ENCODE results near the gene OSMR. TPM values are rescaled to one million over a fixed set of nuclear protein-coding genes. Genes with fewer than 3 reads are reported as not detected.

Gene OSMR
- total and polyA plus RNA-seq, 9 of the 15 experiments (the other 6 are each of a cell fraction or from before 2014, with no cell fraction given), result 0.18 to 1.7 (median 0.94) TPM

- CTCF ChIA-PET (ENCODE audit: low intra/inter-chr PET ratio), result interaction anchor here (0.6 to 1.0 kb wide), 2 partner anchors 91 to 411 kb away, joined by 3 read pairs; no protein-coding TSS in a partner anchor
- TF ChIP-seq CHD1 (IDR thresholded peaks at IDR 0.05; ENCODE audit: low read length), result no peak
- TF ChIP-seq HNRNPL (IDR thresholded peaks at IDR 0.05; ENCODE audit: low read depth, low read length), result no peak
- no peak for TF ChIP-seq MAX (CRISPR knock-in tag; IDR thresholded peaks at IDR 0.05)
- TF ChIP-seq ZNF224 (CRISPR knock-in tag; IDR thresholded peaks at IDR 0.05), result no peak
- no peak for TF ChIP-seq HDAC2 (IDR thresholded peaks at IDR 0.05)
- TF ChIP-seq FOXM1 (IDR thresholded peaks at IDR 0.05; ENCODE audit: low read depth), result no peak
- TF ChIP-seq FOXM1 (CRISPR knock-in tag; IDR thresholded peaks at IDR 0.05; ENCODE audit: low read depth), result no peak
- TF ChIP-seq ZNF780A (CRISPR knock-in tag; IDR thresholded peaks at IDR 0.05), result no peak
- no peak for TF ChIP-seq ZNF253 (CRISPR knock-in tag; conservative IDR thresholded peaks at IDR 0.05)
- TF ChIP-seq RBM25 (IDR thresholded peaks at IDR 0.05; ENCODE audit: low read depth, low read length, severe bottlenecking), result no peak
- TF ChIP-seq CBX3 (IDR thresholded peaks at IDR 0.05; ENCODE audit: borderline replicate concordance in 1 of 2, low read length in 2 of 2), result no peak
- no peak for TF ChIP-seq ZSCAN32 (CRISPR knock-in tag; IDR thresholded peaks at IDR 0.05)
- no peak for TF ChIP-seq E2F6 (IDR thresholded peaks at IDR 0.05; ENCODE audit: borderline replicate concordance in 1 of 2, extremely low read depth in 1 of 2, insufficient read depth in 1 of 2, insufficient read length in 1 of 2, low read depth in 1 of 2, low read length in 1 of 2, poor library complexity in 1 of 2, severe bottlenecking in 1 of 2)
- TF ChIP-seq, protein P1, sequence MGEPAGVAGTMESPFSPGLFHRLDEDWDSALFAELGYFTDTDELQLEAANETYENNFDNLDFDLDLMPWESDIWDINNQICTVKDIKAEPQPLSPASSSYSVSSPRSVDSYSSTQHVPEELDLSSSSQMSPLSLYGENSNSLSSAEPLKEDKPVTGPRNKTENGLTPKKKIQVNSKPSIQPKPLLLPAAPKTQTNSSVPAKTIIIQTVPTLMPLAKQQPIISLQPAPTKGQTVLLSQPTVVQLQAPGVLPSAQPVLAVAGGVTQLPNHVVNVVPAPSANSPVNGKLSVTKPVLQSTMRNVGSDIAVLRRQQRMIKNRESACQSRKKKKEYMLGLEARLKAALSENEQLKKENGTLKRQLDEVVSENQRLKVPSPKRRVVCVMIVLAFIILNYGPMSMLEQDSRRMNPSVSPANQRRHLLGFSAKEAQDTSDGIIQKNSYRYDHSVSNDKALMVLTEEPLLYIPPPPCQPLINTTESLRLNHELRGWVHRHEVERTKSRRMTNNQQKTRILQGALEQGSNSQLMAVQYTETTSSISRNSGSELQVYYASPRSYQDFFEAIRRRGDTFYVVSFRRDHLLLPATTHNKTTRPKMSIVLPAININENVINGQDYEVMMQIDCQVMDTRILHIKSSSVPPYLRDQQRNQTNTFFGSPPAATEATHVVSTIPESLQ (CRISPR knock-in tag; IDR thresholded peaks at IDR 0.05), result no peak
- no peak for TF ChIP-seq TEAD1 (CRISPR knock-in tag; IDR thresholded peaks at IDR 0.05)
- TF ChIP-seq ZNF23 (CRISPR knock-in tag; IDR thresholded peaks at IDR 0.05), result no peak
- TF ChIP-seq ZNF165 (CRISPR knock-in tag; IDR thresholded peaks at IDR 0.05; ENCODE audit: borderline replicate concordance), result no peak
- TF ChIP-seq FIP1L1 (IDR thresholded peaks at IDR 0.05; ENCODE audit: low read depth, low read length, poor library complexity, severe bottlenecking), result no peak
- no peak for TF ChIP-seq MNT (conservative IDR thresholded peaks at IDR 0.05)
- no peak for TF ChIP-seq ZKSCAN1 (IDR thresholded peaks at IDR 0.05; ENCODE audit: low read depth, low read length)
- 5% methylated on average over 5 of the region's 5 CpGs for WGBS (ENCODE audit: insufficient coverage, low coverage, missing lambda C conversion rate)
- peaks cover 0 to 3% of the 10 kb centered on the region in 2 experiments; a peak in 1 of 5 replicates for H3K4me1 ChIP-seq (replicated peaks in 1 of 2; ENCODE audit: control insufficient read depth in 2 of 2, insufficient read depth in 2 of 2, low read length in 2 of 2)
- no peaks in the 10 kb centered on the region for H3K9me3 ChIP-seq (replicated peaks; ENCODE audit: control insufficient read depth, insufficient read depth, low read depth, low read length)
- H3K36me3 ChIP-seq (ENCODE audit: control insufficient read depth, insufficient read depth, low read length), result no peaks in the 10 kb centered on the region
- no peak overlapping the region for H3K27ac ChIP-seq (ENCODE audit: extremely low read depth, low read depth, low read length)
- H3K27me3 ChIP-seq (ENCODE audit: control insufficient read depth in 2 of 2, insufficient read depth in 2 of 2, low read length in 2 of 2), result no peaks in the 10 kb centered on the region
- H2AFZ ChIP-seq (ENCODE audit: low read depth, low read length), result no peak overlapping the region
- no peak overlapping the region for H3K4me3 ChIP-seq
- no peak overlapping the region for H3K9ac ChIP-seq (ENCODE audit: insufficient read depth in 1 of 2, low read depth in 2 of 2, low read length in 2 of 2)
- no peak overlapping the region for H3K4me2 ChIP-seq (ENCODE audit: insufficient read depth, low read length)
- intact Hi-C loops (cut with micrococcal nuclease), result no loop called here
- FAIRE-seq (no peak), DNase-seq (ENCODE audit: extremely low read depth in 1 of 4, low spot score in 3 of 4) (no peak), ATAC-seq (no peak)
- POLR2A ChIA-PET, result no interaction called here
- H3K79me2 ChIP-seq (ENCODE audit: control insufficient read depth, insufficient read depth, low read length), result no peaks in the 10 kb centered on the region
- no peaks in the 10 kb centered on the region for H3K9me1 ChIP-seq (ENCODE audit: control insufficient read depth, insufficient read depth, low read length)
- H4K20me1 ChIP-seq (replicated peaks; ENCODE audit: control insufficient read depth, insufficient read depth, low read length), result no peaks in the 10 kb centered on the region
- no TSS peak for BruUV-seq (replicated peaks)
- in situ Hi-C loops (cut with MboI), result no loop called here
Measured at GRCh38 chr5:38831117-38831516, 14.7 kb upstream of the OSMR start.
